ENCODE results near the gene PSMD5.

- TF ChIP-seq CTCF (conservative IDR thresholded peaks at IDR 0.05; ENCODE audit: low read length) = no peak
- TF ChIP-seq EZH2phosphoT487 (IDR thresholded peaks at IDR 0.05; ENCODE audit: borderline replicate concordance) = no peak
Measured at GRCh38 chr9:120820095-120820494, 22.6 kb downstream of the PSMD5 start.
